ENCODE measurements around the gene SORCS2.

DNA sequence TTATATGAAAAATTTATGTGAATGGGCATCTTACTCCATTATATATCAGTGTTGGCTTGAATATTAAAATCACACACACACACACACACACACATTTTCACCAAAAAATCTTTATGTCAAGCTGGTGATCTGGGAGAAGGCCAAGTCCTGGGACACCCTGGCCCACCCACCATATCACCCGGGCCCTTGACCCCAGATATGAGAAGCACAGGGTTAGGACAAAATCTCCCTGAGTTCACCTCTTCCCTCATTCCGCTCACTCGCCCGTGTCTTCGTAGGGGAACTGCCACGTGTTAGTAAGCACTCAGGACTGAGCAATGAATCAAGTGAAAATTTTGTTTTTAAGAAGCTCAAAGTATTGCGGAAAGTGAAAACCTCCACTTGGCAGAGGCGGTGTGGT, 346.2 kb downstream of the SORCS2 start:
- TF ChIP-seq POLR2A (IDR thresholded peaks at IDR 0.05), result no peak
- TF ChIP-seq, protein P1, sequence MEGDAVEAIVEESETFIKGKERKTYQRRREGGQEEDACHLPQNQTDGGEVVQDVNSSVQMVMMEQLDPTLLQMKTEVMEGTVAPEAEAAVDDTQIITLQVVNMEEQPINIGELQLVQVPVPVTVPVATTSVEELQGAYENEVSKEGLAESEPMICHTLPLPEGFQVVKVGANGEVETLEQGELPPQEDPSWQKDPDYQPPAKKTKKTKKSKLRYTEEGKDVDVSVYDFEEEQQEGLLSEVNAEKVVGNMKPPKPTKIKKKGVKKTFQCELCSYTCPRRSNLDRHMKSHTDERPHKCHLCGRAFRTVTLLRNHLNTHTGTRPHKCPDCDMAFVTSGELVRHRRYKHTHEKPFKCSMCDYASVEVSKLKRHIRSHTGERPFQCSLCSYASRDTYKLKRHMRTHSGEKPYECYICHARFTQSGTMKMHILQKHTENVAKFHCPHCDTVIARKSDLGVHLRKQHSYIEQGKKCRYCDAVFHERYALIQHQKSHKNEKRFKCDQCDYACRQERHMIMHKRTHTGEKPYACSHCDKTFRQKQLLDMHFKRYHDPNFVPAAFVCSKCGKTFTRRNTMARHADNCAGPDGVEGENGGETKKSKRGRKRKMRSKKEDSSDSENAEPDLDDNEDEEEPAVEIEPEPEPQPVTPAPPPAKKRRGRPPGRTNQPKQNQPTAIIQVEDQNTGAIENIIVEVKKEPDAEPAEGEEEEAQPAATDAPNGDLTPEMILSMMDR (IDR thresholded peaks at IDR 0.05), result no peak

Data from right lobe of liver (tissue), 4 donors.